Duodenal mucosa (tissue), 2 donors: ENCODE results near the gene C10orf71.

Experiments
- H3K27ac ChIP-seq: one replicate; pipeline ENCODE4 v1.7.0; 2013; ENCODE audit warnings: low read depth, low read length
- H3K27me3 ChIP-seq, 2 donors: one replicate each; pipeline ENCODE4 v1.7.0; 2013; ENCODE audit warnings: low read length in 2 of 2, control low read depth in 1 of 2; ENCODE audit not compliant: insufficient read depth in 2 of 2, control insufficient read depth in 1 of 2
- H3K36me3 ChIP-seq, 2 donors: one replicate each; pipeline ENCODE4 v1.7.0; 2013; ENCODE audit warnings: low read length in 2 of 2, control low read depth in 1 of 2; ENCODE audit not compliant: insufficient read depth in 2 of 2, control insufficient read depth in 1 of 2
- H3K4me1 ChIP-seq, 2 donors: one replicate each; pipeline ENCODE4 v1.7.0; 2013; ENCODE audit warnings: low read length in 2 of 2, control low read depth in 1 of 2; ENCODE audit not compliant: insufficient read depth in 2 of 2, control insufficient read depth in 1 of 2
- H3K4me3 ChIP-seq, 2 donors: one replicate each; pipeline ENCODE4 v1.7.0; 2013; ENCODE audit warnings: low read length in 2 of 2, low read depth in 1 of 2
- H3K9ac ChIP-seq, 2 donors: one replicate each; pipeline ENCODE4 v1.7.0; 2013; ENCODE audit warnings: low read length in 2 of 2, low read depth in 1 of 2
- H3K9me3 ChIP-seq, 2 donors: one replicate each; pipeline ENCODE4 v1.7.0; 2013; ENCODE audit warnings: low read length in 2 of 2, control low read depth in 1 of 2; ENCODE audit not compliant: control insufficient read depth in 1 of 2

Gene C10orf71

DNA sequence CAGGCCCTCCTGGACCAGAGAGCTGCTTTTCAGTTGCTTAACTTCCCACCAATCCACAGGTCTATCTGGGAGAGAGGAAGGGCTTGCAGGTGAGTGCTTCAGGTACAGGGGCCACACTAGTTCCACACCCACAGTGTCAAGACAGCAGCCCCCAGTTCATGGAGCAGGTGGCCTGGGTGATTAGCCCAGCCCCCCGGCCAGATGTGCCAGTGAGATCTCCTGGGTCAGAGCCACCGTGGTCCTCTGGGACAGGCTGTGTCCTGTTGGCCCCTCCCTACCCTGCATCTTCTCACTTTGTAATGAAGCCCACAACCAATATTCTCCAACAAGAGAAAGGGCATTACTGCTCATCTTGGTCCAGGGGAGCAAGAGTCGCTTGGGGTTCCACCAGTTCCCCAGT, 66.3 kb downstream of the C10orf71 start:
- Histone ChIP-seq H3K9ac (no peak overlapping the region), H3K9me3 (no peaks in the 10 kb centered on the region), H3K27me3 (no peaks in the 10 kb centered on the region), H3K36me3 (no peaks in the 10 kb centered on the region), H3K27ac (no peak overlapping the region), H3K4me3 (no peak overlapping the region), H3K4me1 (no peaks in the 10 kb centered on the region)

DNA sequence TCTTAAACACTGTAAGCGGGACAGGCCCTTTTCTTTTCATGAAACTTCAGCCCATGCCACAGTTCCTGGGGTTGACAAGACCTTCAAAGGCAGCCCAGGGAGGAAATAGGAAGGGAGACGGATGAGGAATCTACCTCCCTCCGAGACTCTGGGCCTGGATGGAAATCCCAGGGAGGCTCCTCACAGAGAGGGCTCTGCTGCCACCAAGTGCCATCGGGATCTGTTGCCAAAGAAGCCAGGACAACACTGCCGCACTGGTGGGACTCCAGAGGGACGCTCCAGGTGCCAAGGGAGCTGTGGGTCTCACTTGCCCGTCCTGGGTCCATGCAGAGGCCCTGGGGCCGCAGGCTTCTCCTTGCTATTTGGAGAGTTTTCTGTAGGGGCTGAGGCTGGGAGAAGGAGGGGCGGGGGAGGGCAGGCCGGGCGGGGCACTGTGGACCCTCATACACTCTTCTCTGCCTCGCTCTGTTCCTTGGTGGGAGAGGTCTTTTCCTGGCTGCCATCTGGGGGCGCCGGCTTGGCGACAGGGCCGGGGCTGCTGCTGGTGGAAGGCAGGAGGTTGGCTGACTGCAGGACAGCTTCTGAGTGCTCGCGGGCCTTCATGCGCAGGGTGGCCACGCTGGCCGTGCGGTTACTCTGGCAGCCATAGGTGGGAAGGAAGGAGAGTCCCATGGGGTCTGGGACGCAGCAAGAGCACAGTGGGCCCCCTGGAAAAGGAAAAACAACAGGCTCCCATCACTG, 66.9 kb downstream of the C10orf71 start:
- H3K4me1 ChIP-seq = no peaks in the 10 kb centered on the region
- H3K9me3 ChIP-seq = no peaks in the 10 kb centered on the region
- H3K36me3 ChIP-seq = no peaks in the 10 kb centered on the region
- H3K27ac ChIP-seq = no peak overlapping the region
- H3K9ac ChIP-seq = no peak overlapping the region
- H3K4me3 ChIP-seq = no peak overlapping the region
- H3K27me3 ChIP-seq = no peaks in the 10 kb centered on the region

DNA sequence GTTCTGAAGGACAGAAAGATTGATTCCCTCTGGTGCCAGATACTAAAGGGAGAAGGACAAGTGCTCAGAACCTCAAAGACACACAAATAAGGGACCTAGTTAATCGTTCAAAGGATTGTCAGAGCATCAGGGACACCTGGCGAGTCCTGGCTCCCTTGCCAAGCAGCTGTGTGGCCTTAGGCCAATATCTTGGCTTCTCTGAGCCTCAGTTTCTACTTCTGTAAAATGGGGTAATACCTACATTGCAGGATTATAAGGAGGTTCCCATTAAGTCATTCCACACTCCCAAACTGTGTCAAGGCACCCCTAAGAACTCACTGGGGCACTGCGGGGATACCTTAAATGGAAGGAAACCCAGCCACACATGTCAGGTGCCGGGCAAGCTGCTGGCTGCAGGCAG, 67.5 kb downstream of the C10orf71 start:
- Histone ChIP-seq H3K4me1 (no peaks in the 10 kb centered on the region), H3K9ac (no peak overlapping the region), H3K4me3 (no peak overlapping the region), H3K27ac (no peak overlapping the region), H3K36me3 (no peaks in the 10 kb centered on the region), H3K27me3 (no peaks in the 10 kb centered on the region), H3K9me3 (no peaks in the 10 kb centered on the region)

DNA sequence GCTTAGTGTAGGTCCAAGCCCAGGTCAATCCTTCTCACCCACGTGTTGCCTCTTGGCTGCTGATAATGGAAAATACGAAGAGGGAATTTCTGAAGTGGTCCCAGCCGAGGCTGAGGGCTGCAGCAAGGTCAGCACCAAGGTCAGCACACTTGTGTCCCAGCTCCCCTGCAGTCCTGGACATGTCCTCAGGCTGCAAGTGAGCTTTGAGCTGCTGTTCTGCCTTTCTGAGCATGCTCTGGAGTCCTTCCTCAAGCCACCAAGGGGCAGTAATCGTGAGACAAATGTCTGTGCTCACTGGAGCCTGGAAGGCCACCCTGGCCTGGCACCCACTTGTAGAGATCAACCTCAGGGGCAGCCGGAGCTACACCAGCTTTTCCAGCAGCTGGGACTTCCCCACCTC, 68.6 kb downstream of the C10orf71 start:
- H3K27ac ChIP-seq = no peak overlapping the region
- no peaks in the 10 kb centered on the region for H3K36me3 ChIP-seq
- no peaks in the 10 kb centered on the region for H3K9me3 ChIP-seq
- H3K4me3 ChIP-seq = no peak overlapping the region
- H3K27me3 ChIP-seq = no peaks in the 10 kb centered on the region
- no peak overlapping the region for H3K9ac ChIP-seq
- H3K4me1 ChIP-seq = no peaks in the 10 kb centered on the region

DNA sequence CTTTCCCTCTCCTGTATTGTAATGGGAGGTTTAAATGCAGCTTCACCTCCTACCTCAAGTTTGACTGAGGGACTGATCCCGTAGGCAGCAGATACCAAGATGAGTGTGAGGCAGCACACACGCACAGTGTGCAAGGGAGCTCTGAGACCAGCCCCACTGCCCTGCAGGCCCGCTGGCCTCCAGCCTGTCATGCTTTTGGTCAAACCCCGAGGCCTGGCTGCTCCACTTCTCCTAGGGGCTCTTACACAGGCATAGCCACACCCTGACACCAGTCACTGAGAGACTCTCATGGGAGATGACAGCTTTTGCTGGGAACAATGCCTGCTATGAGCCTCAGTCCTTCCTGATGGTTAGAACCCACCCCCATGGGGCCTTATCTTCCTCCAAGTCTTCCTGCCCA, 69.3 kb downstream of the C10orf71 start:
- Histone ChIP-seq H3K36me3 (no peaks in the 10 kb centered on the region), H3K4me1 (no peaks in the 10 kb centered on the region), H3K9me3 (no peaks in the 10 kb centered on the region), H3K27me3 (no peaks in the 10 kb centered on the region), H3K4me3 (no peak overlapping the region), H3K27ac (no peak overlapping the region), H3K9ac (no peak overlapping the region)

GRCh38 chr10:49369216-49370162, 70.5 kb downstream of the C10orf71 start:
- H3K4me1 ChIP-seq = no peaks in the 10 kb centered on the region
- H3K9ac ChIP-seq = no peak overlapping the region
- no peaks in the 10 kb centered on the region for H3K36me3 ChIP-seq
- H3K4me3 ChIP-seq = no peak overlapping the region
- no peaks in the 10 kb centered on the region for H3K27me3 ChIP-seq
- H3K27ac ChIP-seq = no peak overlapping the region
- H3K9me3 ChIP-seq = no peaks in the 10 kb centered on the region

- Histone ChIP-seq H3K9me3 (no peaks in the 10 kb centered on the region), H3K36me3 (no peaks in the 10 kb centered on the region), H3K9ac (no peak overlapping the region), H3K27me3 (no peaks in the 10 kb centered on the region), H3K27ac (no peak overlapping the region), H3K4me3 (no peak overlapping the region), H3K4me1 (no peaks in the 10 kb centered on the region)
These were observed 71.5 kb downstream of the C10orf71 start for GRCh38 chr10:49370326-49371100.

GRCh38 chr10:49371967-49372366, 73.0 kb downstream of the C10orf71 start:
- Histone ChIP-seq H3K9ac (no peak overlapping the region), H3K4me1 (no peaks in the 10 kb centered on the region), H3K27ac (no peak overlapping the region), H3K27me3 (no peaks in the 10 kb centered on the region), H3K9me3 (no peaks in the 10 kb centered on the region), H3K4me3 (no peak overlapping the region), H3K36me3 (no peaks in the 10 kb centered on the region)

GRCh38 chr10:49373361-49373760, 74.4 kb downstream of the C10orf71 start:
- Histone ChIP-seq H3K27ac (no peak overlapping the region), H3K36me3 (no peaks in the 10 kb centered on the region)

GRCh38 chr10:49374740-49375139, 75.8 kb downstream of the C10orf71 start:
- H3K9ac ChIP-seq = no peak overlapping the region

More at GRCh38 chr10:49373361-49373760, 74.4 kb downstream of the C10orf71 start:
- Histone ChIP-seq H3K9ac (no peak overlapping the region), H3K4me1 (no peaks in the 10 kb centered on the region), H3K27me3 (no peaks in the 10 kb centered on the region), H3K4me3 (no peak overlapping the region), H3K9me3 (no peaks in the 10 kb centered on the region)

More at GRCh38 chr10:49374740-49375139, 75.8 kb downstream of the C10orf71 start:
- no peaks in the 10 kb centered on the region for H3K9me3 ChIP-seq
- no peak overlapping the region for H3K27ac ChIP-seq
- no peaks in the 10 kb centered on the region for H3K27me3 ChIP-seq
- H3K36me3 ChIP-seq = no peaks in the 10 kb centered on the region
- no peak overlapping the region for H3K4me3 ChIP-seq
- H3K4me1 ChIP-seq = no peaks in the 10 kb centered on the region
